CD4-positive, alpha-beta T cell treated with Interleukin-10 for 1 hour (primary cell): ENCODE measurements around the gene TES.
"Not testable (repeated sequence)": the region's sequence is repeated elsewhere in the genome, so short reads cannot be mapped to it uniquely, and the experiment has no call there.

Source experiments
- DNase-seq: peaks from one replicate; pipeline ENCODE4 v3.0.0-alpha.2; 2020

Gene TES

DNA sequence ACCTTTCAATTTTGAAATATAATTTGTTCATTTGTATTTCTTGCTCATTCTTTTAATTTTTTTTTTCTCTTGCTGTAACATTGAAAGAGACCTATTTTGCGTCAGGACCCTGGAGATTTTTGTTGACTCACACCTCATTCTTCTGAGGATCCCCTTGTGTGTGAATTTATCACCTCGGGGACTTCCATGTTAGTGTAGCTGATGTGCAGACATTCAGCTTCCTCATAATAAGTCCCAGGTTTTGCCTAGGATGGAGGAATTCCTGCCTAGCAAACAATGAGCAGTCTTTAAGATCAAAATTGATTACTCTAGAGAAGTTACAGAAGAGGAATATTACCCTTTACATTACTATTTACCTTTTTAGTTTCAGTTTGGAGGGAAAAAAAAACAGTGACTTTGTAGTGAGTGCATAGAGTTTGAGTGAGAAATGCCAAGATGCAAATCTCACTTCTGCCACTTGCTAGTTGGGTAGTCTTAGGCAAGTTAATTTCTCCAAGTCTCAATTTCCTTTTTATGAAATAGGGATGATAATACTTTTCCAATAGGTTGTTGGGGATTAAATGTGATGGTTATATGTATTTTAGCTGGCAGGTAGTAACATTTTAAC lies 14.3 kb downstream of the TES start:
- DNase-seq, result peak; percentile 38

DNA sequence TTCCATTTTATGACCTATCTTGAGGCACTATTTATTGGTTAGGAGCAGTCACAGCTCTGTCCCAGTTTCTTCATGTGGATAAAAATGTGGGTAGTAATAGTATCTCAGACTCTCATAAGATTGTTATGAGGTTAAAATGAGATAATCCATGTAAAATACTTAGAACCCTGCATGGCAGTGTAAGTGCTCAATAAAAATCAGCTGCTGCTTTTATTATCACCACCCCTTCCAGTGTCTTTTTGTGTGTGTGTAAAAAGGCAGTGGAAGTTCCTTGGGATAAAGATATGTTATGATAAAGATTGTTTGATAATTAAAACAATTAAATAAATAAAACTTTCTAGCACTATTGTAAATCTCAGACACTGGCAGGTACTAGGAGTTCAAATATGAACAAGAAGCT lies 15.5 kb downstream of the TES start:
- no peak for DNase-seq

DNA sequence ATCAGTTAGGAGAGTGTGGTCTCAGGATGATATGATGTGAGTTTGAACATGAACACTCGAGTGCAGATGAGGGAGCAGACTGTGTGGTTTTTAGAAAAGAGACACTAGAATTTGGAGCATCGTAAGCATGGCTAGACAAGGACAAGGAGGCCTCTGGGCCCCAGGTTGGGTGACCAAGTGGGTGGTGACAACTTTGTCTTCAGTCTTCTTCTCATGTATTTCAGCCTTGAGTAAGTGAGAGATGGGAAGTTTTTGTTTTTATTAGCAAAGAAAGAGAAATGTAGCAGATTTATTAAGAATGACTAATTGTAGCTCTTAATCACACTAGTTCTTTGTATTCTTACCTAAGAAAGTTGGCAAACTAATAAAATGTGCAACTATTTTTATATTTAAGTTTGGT lies 16.3 kb downstream of the TES start:
- DNase-seq, result no peak

DNA sequence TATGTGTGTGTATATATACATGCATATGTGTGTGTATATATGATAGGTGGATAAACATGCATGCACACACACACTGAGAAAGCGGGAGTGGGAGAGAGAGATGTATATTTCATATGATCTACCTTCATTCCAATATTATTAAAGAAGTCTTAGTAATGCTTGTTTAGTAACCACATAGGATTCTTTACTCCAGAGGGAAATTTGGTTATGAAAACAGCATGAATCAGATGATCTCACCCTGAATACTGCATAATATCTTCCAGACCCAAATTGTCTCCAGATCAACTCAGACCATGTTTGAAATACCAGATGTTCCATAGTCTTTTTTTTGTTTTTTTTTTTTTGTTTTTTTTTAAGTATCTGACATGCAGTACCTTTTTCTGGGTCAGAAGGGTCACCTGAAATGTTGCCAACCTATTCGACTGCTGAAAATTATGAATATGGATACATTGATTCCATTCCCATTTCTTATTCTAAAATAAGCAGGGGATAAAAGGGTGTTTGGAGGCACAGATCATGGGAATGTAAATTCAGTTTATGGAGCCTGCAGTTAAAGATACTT lies 17.4 kb downstream of the TES start:
- no peak for DNase-seq

DNA sequence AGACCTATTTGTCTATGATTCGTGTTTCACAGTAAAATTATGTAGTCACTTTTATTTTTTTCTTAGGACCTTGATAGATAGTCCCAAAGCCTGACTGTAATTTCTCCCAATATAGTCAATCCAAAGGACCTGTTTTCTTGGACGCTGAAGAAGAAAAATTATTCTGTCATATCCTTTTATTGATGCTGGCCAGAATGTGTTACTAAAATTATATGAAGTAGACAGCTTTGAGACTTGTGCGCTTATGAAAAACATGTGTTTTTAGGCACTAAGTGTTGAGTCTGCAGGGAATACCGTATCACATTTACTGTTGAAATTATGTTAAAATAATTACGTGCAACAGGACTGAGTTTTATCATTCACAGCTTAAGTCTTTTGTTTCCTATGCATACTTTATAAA lies 17.9 kb downstream of the TES start:
- no peak for DNase-seq

DNA sequence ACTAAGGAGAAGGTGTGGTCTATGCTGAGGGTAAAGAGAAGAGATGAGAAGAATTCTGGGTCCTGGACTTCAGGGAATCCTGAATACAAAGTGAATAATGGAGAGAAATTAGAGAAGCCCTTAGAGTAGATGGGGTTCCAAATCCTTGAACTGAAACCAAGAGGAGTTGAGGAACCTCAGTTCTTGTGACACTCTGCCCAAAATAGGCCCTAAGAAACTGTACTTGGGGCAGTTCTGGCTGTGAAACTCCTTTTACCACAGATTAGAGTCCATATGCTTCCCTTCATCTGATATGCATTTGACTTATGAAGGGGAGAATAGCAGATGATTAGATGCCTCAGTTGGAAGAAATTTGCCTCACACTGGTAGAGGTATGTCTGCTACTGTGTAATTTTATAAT lies 19.0 kb downstream of the TES start:
- DNase-seq, result no peak

DNA sequence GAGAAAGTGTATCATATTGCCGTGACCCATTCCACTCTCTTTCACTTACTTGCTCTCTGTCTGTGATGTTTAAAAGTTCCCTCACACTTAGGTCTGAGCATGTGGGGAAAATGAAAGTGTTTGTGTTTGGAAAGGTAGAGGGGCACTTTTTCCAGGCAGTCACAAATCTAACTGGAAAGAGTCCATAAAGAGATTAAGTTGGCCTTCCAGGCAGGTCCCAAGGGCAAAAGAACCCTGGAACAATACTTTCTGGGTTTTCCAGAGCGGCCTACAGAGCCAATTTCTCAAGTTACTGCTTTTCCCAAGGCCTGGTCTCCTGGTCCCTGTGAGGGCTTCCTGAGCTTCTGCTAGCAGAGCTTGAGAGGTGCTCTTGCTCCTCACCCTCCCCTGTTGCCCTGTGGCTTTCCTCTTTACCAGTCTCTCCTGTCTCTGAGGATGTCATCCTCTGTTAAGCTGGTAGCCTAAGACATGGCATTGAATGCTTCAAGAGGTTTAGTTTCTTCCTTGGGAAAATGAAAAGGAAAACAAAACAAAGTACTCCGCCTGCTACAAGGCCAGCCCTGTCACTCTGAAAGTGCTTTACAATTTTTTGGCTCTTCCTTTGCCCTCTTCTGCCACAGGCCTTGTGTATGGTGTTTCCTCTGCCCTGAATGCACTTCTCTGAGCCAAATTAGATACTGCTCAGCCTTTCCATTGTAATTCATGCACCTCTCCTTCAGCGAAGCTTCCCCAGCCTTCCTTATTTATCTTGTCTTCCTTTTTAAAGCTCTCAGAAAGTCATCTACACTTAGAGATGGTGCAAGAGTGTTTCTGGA lies 20.1 kb downstream of the TES start:
- no peak for DNase-seq

DNA sequence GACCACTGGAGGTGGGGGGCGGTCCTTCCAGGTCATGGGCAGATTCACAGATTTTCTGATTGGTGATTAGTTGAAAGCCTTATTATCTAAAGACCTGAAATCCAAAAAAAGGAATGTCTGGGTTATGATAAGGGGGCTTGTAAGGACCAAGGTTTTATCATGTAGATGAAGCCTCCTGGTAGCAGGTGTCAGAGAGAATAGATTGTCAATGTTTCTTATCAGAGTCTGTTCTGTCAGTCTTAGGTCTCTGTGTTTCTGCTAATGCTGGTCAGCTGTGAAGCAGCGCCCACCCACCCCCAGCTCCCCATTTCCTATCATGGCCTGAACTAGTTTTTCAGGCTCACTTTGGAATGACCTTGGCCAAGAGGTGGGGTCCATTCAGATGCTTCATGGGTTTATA lies 21.2 kb downstream of the TES start:
- DNase-seq, result no peak

DNA sequence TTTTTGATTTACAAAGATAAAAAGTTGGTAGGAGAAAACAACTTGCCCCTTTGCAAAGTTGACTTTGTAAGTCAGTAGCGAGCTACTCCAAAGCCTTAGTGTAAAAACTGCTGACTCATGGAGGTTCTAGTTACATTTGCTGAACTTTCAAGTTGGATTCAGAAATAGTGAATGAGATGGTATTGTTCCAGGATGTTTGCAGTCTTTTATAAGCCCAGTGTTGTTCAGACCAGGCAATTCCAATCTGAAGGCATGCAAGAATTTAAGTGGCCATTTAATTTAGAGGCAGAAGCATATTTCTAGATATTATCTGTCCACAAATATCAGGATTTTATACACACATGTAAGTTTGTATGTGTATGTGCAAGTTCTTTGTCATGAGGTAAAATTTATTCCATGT lies 21.6 kb downstream of the TES start:
- no peak for DNase-seq

DNA sequence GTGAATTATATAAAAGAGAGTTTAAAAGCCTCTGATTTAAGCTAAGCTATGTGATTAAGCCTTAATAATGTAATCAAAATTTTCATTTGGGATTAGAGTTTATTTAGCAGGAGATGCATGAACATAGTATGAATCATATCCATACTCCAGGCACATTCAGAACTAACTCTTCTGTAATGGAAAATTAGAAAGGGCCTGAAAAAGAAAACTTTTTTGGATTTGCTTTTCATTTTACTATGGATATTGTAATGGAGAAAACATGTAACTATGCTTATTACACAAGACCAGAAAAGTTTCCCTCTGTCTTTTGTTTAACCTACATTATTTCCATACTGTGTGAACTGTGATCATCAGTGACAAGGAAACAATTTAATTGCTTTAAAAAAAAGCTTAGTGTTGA lies 22.0 kb downstream of the TES start:
- no peak for DNase-seq

DNA sequence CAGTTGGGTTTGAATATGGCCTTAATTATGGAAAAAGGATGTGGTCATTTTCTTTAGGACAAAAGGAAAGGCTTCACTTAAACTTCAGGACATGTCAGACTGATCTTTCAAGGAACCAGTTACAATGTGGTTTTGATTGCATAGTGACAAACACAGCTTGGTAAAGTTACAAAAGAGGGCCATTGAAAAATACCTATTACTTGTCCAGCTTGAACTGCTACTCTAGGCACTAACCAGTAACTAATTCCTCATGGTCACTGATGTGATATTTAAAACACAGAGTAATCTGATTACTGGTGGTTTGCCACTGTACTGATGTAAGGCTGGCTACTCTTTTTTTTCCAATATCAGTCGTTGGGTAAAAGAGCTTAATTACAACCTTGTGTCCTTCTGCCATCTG lies 22.6 kb downstream of the TES start:
- no peak for DNase-seq

DNA sequence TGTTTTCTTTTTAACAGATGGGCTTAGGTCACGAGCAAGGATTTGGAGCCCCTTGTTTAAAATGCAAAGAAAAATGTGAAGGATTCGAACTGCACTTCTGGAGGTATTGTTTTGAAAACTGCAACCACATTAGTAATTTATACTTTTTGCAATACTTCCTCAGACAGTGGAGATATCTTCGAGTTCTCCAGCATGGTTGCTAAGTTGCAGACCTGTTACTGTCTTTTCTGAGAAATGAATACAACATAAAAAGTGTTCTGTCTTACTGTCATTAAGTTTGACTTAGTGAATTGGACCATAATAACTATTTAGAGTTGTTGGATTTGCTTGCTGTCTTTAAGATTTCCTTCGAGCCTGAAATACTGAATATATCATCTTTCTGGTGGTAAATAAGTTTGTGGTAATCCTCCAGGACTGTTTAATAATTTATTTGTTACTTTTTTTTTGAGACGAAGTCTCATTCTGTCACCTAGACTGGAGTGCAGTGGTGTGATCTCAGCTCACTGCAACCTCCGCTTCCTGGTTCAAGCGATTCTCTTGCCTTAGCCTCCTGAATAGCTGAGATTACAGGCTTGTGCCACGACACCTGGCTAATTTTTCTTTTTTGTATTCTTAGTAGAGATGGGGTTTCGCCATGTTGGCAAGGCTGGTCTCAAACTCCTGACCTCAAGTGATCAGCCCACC lies 24.3 kb downstream of the TES start:
- DNase-seq, result no peak

DNA sequence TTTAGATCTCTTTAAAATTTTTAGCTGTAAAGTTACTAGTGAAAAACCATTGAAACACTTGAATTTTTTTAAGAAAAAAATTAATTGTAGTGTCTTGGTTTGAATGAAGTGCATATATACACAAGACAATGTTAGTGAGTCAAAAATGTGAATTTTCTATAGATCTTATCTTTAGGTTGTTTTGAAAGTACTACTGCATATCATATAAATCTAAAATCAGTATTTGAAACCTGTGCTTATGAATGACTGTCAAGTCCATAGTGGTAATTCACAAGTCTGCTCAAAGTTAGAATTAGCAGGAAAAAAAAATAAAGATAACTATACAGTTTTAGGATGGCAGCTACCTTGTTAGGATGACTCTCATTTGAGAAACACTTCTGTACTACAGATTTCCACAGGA lies 25.0 kb downstream of the TES start:
- no peak for DNase-seq

DNA sequence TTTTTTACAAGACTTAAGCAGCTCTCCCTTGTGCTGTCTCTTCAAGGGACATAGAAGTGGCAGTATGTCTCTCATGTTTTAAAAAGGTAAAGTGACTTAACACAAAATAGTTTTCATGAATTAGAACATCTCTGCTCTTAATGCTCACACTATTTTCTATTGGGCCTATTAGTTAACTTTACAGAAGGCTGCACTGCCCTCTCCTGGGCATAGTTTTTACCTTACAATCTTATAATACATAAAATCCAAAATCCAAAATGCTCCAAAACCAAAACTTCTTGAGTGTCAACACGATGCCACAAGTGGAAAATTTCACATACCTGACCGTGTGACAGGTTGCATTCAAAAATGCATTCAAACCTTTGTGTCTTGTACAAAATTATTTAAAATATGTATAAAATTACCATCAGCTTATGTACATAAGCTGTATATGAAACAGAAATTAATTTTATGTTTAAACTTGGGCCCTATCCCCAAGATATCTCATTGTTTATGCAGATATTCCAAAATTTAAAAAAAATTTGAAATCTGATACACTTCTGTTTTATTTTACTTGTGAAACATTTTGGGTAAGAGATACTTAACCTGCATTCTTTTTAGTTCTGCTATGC lies 25.8 kb downstream of the TES start:
- DNase-seq, result peak; percentile 74

DNA sequence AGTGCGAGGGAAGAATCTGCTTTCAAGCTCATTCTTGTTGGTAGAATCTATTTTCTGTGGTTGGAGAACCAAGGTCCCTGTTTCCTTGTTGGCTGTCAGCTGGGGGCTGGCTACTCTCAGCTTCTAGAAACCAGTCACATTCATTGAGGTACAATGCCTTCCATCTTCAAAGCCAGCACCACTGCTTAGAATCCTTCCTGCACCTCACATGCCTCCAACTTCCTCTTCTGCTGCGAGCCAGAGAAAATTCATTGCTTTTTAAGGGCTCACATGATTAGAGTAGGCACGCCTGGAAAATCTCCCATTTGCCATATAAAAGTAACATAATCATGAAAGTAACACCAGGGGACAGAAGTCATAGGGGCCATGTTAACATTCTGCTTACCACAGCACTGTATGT lies 28.7 kb downstream of the TES start:
- no peak for DNase-seq

DNA sequence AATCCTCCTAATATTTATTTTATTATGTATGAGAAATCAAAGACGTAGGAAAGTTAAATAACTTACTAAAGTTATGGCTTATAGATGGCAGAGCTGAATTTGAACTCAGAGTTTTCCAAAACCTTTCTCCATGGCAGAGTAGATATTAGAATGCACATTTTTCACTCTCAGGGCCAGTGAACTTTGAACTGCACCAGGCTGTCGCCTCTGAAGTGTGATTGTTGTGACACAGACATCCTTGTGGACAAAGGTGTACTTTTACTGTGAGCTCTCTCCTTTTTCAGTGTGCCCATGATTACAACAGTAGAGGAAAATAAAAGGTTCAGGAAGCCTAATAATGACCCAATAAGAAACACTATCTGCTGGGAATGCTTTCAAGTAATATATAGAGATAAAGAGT lies 29.1 kb downstream of the TES start:
- no peak for DNase-seq

DNA sequence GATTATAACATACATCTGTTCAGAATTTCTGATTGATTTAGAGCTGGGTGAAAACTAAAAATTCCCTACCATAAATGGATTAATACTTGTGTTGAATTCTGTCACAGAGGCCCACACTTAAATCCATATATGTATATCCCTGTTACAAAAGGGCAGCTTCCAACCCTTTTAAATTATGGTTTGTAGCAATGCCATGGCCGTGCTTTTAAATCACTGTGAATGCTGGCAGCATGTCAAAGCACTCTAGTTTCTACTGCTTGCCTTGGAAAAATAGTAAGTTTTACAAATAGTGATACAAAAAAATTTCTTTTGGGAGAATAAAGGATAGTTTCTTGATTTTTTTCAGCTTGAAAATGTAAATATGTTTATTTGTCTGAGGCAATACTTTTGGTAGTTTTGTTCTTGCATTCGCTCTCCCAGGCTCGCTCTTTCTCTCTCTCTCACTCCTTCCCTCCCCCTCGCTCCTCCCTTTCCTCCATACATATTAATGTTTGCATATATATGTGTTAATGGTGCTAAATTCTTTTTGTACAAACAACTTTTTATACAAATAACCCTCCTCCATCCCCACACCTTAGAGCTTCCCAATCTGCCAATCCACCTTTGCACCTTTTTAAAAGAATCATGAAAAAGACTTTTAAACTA lies 29.8 kb downstream of the TES start:
- no peak for DNase-seq

DNA sequence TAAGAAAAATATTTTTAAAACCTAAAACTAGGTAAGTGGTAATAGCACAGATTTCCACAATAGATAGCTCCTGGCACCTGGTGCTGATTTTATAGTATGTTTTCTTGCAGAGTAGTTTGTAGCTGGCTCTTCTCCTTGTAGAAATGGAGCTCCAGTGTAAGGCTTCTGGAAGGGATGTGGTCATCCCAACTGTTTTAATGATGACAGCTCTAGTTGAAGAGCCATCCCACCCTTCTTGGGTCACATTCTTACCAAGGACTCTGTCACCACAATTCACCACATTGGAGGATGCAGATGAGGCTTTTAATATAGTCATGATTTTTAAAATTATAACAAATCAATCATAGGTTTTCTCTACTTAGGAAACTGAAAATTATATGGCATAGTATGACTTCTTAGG lies 31.0 kb downstream of the TES start:
- DNase-seq, result no peak

DNA sequence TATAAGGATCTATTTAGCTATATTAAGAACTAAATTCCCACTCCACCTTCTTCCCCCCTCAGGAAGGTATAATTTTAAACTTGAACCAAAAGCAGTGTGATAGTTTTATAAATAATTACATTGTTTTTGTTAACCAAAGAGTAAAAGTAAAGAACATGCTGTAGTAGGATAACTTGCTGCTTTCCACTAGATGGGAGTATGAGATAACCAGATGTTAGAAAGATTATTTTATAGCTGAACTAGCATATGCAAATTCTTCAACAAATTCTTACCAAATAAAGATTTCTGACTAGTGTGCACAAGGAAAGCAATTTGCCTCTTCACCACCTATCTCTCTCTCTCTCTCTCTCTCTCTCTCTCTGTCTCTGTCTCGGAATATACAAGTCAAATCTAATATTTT lies 31.8 kb downstream of the TES start:
- no peak for DNase-seq

DNA sequence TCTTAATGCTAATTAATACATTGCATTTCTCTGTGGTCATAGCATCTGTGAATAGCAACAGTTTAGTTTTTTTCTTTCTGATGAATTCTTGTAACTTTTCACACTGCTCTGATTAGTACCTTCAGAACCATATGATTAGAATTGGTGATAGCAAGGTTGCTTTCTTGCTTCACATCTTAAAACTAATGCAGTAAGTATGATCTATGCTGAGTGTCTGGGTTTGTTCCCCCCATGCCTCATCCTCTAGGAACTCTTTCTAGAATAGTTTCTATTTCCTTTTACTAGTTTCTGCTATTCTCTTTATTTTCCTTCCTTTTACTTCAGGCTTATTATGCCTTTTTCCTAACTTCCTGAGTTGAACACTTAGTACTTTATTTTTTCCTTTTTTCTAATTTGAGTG lies 32.4 kb downstream of the TES start:
- no peak for DNase-seq

DNA sequence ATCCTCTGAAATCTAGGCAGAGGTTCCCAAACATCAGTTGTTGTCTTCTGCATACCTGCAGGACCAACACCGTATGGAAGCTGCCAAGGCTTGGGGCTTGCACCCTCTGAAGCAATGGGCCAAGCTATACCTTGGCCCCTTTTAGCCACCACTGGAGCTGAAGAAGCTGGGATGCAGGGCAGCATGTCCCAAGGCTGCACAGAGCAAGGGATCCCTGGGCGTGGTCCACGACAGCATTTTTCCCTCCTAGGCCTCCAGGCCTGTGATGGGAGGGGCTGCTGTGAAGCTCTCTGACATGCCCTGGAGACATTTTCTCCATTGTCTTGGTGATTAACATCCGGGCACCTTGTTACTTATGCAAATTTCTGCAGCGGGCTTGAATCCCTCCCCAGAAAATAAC lies 34.5 kb downstream of the TES start:
- not testable (repeated sequence) for DNase-seq

DNA sequence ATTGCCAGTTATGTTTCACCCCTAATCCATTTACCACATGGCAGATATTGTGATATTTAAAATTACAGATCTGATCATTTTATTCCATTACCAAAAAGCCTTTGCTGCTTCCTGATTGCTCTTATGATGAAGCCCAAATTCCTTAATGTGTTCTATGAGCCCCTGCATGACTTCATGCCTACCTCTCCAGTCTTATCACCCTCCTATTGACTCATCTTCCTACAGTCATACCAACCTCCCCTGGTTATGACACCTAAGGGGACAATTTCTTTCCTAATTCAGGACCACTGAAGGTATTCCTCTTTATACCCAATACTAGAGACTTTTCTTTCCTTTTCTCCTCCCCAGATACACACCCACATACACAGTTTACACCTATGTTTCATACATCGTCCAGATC lies 36.0 kb downstream of the TES start:
- DNase-seq, result no peak

DNA sequence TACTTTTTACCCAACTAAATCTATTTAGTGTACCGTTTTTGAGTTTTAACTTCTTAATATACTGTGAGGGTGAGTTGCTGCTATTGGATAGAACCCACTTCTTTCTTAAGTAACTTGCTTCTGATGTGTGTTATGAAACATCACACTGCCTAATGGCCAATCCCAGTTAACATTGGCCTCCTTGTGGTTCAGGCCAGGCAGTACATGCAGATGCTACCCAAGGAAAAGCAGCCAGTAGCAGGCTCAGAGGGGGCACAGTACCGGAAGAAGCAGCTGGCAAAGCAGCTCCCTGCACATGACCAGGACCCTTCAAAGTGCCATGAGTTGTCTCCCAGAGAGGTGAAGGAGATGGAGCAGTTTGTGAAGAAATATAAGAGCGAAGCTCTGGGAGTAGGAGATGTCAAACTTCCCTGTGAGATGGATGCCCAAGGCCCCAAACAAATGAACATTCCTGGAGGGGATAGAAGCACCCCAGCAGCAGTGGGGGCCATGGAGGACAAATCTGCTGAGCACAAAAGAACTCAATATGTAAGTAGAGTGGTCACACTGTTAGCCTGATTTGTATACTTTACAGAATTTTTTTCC lies 39.7 kb downstream of the TES start:
- DNase-seq, result no peak
